Mucosa of stomach (tissue), 1 donor: Measurements from ENCODE around the gene KIFC3.
"Not testable (repeated sequence)": the region's sequence is repeated elsewhere in the genome, so short reads cannot be mapped to it uniquely, and the experiment has no call there.

Source experiments
- H3K27me3 ChIP-seq: one replicate; pipeline ENCODE4 v1.7.0; 2013; ENCODE audit warnings: mild to moderate bottlenecking, low read length; ENCODE audit not compliant: control insufficient read depth, insufficient read depth
- H3K36me3 ChIP-seq: one replicate; pipeline ENCODE4 v1.7.0; 2013; ENCODE audit warnings: low read length; ENCODE audit not compliant: control insufficient read depth, insufficient read depth
- H3K4me1 ChIP-seq: one replicate; pipeline ENCODE4 v1.7.0; 2013; ENCODE audit warnings: mild to moderate bottlenecking, low read length; ENCODE audit not compliant: control insufficient read depth, insufficient read depth
- H3K4me3 ChIP-seq: one replicate; pipeline ENCODE4 v1.7.0; 2013; ENCODE audit warnings: low read length
- H3K9ac ChIP-seq: one replicate; pipeline ENCODE4 v1.7.0; 2013; ENCODE audit warnings: mild to moderate bottlenecking, low read length, moderate library complexity
- H3K9me3 ChIP-seq: one replicate; pipeline ENCODE4 v1.7.0; 2013; ENCODE audit warnings: mild to moderate bottlenecking, low read length, moderate library complexity; ENCODE audit not compliant: control insufficient read depth
- donor health status: Pancreatic carcinoma.

The KIFC3 gene

GRCh38 chr16:57722210-57722499, 80.1 kb downstream of the KIFC3 start:
- Histone ChIP-seq H3K36me3 (no peaks in the 10 kb centered on the region), H3K4me3 (no peak overlapping the region), H3K27me3 (no peaks in the 10 kb centered on the region), H3K9ac (no peak overlapping the region), H3K4me1 (no peaks in the 10 kb centered on the region), H3K9me3 (no peaks in the 10 kb centered on the region)

GRCh38 chr16:57721356-57722209, 80.7 kb downstream of the KIFC3 start:
- Histone ChIP-seq H3K9ac (no peak overlapping the region), H3K4me1 (no peaks in the 10 kb centered on the region), H3K4me3 (no peak overlapping the region), H3K36me3 (no peaks in the 10 kb centered on the region), H3K9me3 (no peaks in the 10 kb centered on the region), H3K27me3 (no peaks in the 10 kb centered on the region)

GRCh38 chr16:57720142-57720575, 82.1 kb downstream of the KIFC3 start:
- H3K27me3 ChIP-seq: no peaks in the 10 kb centered on the region
- H3K4me3 ChIP-seq: no peak overlapping the region
- no peak overlapping the region for H3K9ac ChIP-seq
- H3K36me3 ChIP-seq: no peaks in the 10 kb centered on the region
- H3K9me3 ChIP-seq: no peaks in the 10 kb centered on the region
- H3K4me1 ChIP-seq: no peaks in the 10 kb centered on the region

- no peak overlapping the region for H3K9ac ChIP-seq
- no peak overlapping the region for H3K4me3 ChIP-seq
- H3K9me3 ChIP-seq: no peaks in the 10 kb centered on the region
- H3K4me1 ChIP-seq: no peaks in the 10 kb centered on the region
- H3K27me3 ChIP-seq: peaks cover 4% of the 10 kb centered on the region
- H3K36me3 ChIP-seq: no peaks in the 10 kb centered on the region
Observed at GRCh38 chr16:57714047-57714446, 88.2 kb downstream of the KIFC3 start.

GRCh38 chr16:57713596-57713995, 88.7 kb downstream of the KIFC3 start:
- no peaks in the 10 kb centered on the region for H3K36me3 ChIP-seq
- H3K4me3 ChIP-seq: no peak overlapping the region
- H3K9ac ChIP-seq: no peak overlapping the region
- no peaks in the 10 kb centered on the region for H3K9me3 ChIP-seq
- H3K27me3 ChIP-seq: peaks cover 4% of the 10 kb centered on the region
- H3K4me1 ChIP-seq: no peaks in the 10 kb centered on the region

GRCh38 chr16:57712569-57712968, 89.7 kb downstream of the KIFC3 start:
- H3K9me3 ChIP-seq, H3K36me3 ChIP-seq, H3K27me3 ChIP-seq, H3K4me1 ChIP-seq, H3K9ac ChIP-seq, H3K4me3 ChIP-seq: not testable (repeated sequence)

- H3K27me3 ChIP-seq: peaks cover 4% of the 10 kb centered on the region
- no peaks in the 10 kb centered on the region for H3K4me1 ChIP-seq
- H3K9me3 ChIP-seq: no peaks in the 10 kb centered on the region
- H3K36me3 ChIP-seq: no peaks in the 10 kb centered on the region
- no peak overlapping the region for H3K9ac ChIP-seq
- H3K4me3 ChIP-seq: no peak overlapping the region
Observed at GRCh38 chr16:57711993-57712392, 90.3 kb downstream of the KIFC3 start.

- no peaks in the 10 kb centered on the region for H3K4me1 ChIP-seq
- peaks cover 4% of the 10 kb centered on the region for H3K27me3 ChIP-seq
- H3K9me3 ChIP-seq: no peaks in the 10 kb centered on the region
- H3K9ac ChIP-seq: no peak overlapping the region
- no peak overlapping the region for H3K4me3 ChIP-seq
- no peaks in the 10 kb centered on the region for H3K36me3 ChIP-seq
Observed at GRCh38 chr16:57711346-57711745, 90.9 kb downstream of the KIFC3 start.

GRCh38 chr16:57709663-57710062, 92.6 kb downstream of the KIFC3 start:
- Histone ChIP-seq H3K27me3 (peaks cover 4% of the 10 kb centered on the region), H3K9ac (no peak overlapping the region), H3K36me3 (no peaks in the 10 kb centered on the region), H3K4me3 (no peak overlapping the region), H3K9me3 (no peaks in the 10 kb centered on the region), H3K4me1 (peaks cover under 1% of the 10 kb centered on the region)
